K562 (cell line): ENCODE results near the gene COQ7. TPM values are rescaled to one million over a fixed set of nuclear protein-coding genes. Genes with fewer than 3 reads are reported as not detected.
A peak's percentile ranks its signal among the peaks of the same experiment; 100 is the strongest.

ENCODE experiments used
- ARID2 ChIP-seq: fragments of 450-650 bp; IDR thresholded peaks from 2 replicates; pipeline ENCODE4 v1.6.1; 2017; ENCODE audit warnings: antibody characterized with exemption, mild to moderate bottlenecking
- BCOR ChIP-seq: fragments of 450-650 bp; IDR thresholded peaks from 2 replicates; pipeline ENCODE4 v1.6.1; 2016
- BRD4 ChIP-seq: fragments of 200-600 bp; sonication (generic); IDR thresholded peaks from 2 replicates; pipeline ENCODE4 v1.6.1; 2017; ENCODE audit warnings: inconsistent platforms
- CEBPG ChIP-seq, 3 experiments: fragments of 200-800 bp in 1 of 3; sonication (Bioruptor generic) in 1 of 3; sonication (generic) in 1 of 3; formaldehyde crosslinking in 1 of 3; IDR thresholded peaks in 2 of 3; conservative IDR thresholded peaks in 1 of 3; 2 replicates each; pipeline versions ENCODE4 v1.6.1 to v1.8.0; 2016 to 2022; ENCODE audit warnings: missing compliant biosample characterization in 2 of 3, missing genetic modification characterization in 2 of 3, mild to moderate bottlenecking in 1 of 3, missing genetic modification reagents in 1 of 3
- DPF2 ChIP-seq: fragments of 450-650 bp; IDR thresholded peaks from 2 replicates; pipeline ENCODE4 v1.6.1; 2016
- E2F5 ChIP-seq: sonication (generic); formaldehyde crosslinking; IDR thresholded peaks from 2 replicates; pipeline ENCODE4 v1.8.0; 2022; ENCODE audit warnings: mild to moderate bottlenecking, missing genetic modification reagents
- E4F1 ChIP-seq: fragments of 250-450 bp; sonication (Bioruptor Pico); IDR thresholded peaks from 2 replicates; pipeline ENCODE4 v1.5.0; 2021; ENCODE audit warnings: mild to moderate bottlenecking, borderline replicate concordance
- FOXJ2 ChIP-seq: fragments of 200-800 bp; sonication (Bioruptor generic); IDR thresholded peaks from 2 replicates; pipeline ENCODE4 v1.6.1; 2016; ENCODE audit warnings: missing genetic modification characterization, missing compliant biosample characterization
- GATAD2A ChIP-seq: fragments of 450-650 bp; IDR thresholded peaks from 2 replicates; pipeline ENCODE4 v1.6.1; 2017
- MEF2A ChIP-seq: IDR thresholded peaks from 2 replicates; pipeline ENCODE4 v1.6.1; 2011; ENCODE audit warnings: low read depth, mild to moderate bottlenecking, low read length, moderate library complexity; ENCODE audit not compliant: control insufficient read depth
- MITF ChIP-seq: IDR thresholded peaks from 2 replicates; pipeline ENCODE4 v1.6.1; 2014; ENCODE audit warnings: antibody characterized with exemption
- NCOA4 ChIP-seq: fragments of 450-650 bp; IDR thresholded peaks from 2 replicates; pipeline ENCODE4 v1.6.1; 2018; ENCODE audit warnings: mild to moderate bottlenecking; ENCODE audit not compliant: partially characterized antibody
- PML ChIP-seq: IDR thresholded peaks from 2 replicates; pipeline ENCODE4 v1.6.1; 2012; ENCODE audit warnings: low read length, inconsistent platforms
- RBM34 ChIP-seq: fragments of 200-400 bp; formaldehyde crosslinking; IDR thresholded peaks from 2 replicates; pipeline ENCODE4 v1.6.1; 2018; ENCODE audit warnings: low read length, borderline replicate concordance; ENCODE audit not compliant: insufficient read depth
- SLC30A9 ChIP-seq: fragments of 250-450 bp; sonication (Bioruptor Pico); IDR thresholded peaks from 2 replicates; pipeline ENCODE4 v1.8.0; 2022; ENCODE audit warnings: mild to moderate bottlenecking, moderate library complexity
- TEAD1 ChIP-seq, 2 experiments: fragments of 450-650 bp in 1 of 2; sonication (generic) in 1 of 2; formaldehyde crosslinking; IDR thresholded peaks; 2 replicates each; pipeline versions ENCODE4 v1.4.0 to v1.8.0; 2020 to 2022; ENCODE audit warnings: mild to moderate bottlenecking in 2 of 2, missing genetic modification reagents in 1 of 2
- ZC3H4 ChIP-seq: sonication (generic); formaldehyde crosslinking; IDR thresholded peaks from 2 replicates; pipeline ENCODE4 v1.9.0; 2021; ENCODE audit warnings: missing genetic modification reagents, borderline replicate concordance
- ZNF512 ChIP-seq: IDR thresholded peaks from 2 replicates; pipeline ENCODE4 v1.6.1; 2016; ENCODE audit warnings: missing genetic modification characterization, missing compliant biosample characterization
- ZNF57 ChIP-seq: fragments of 450-650 bp; formaldehyde crosslinking; IDR thresholded peaks from 2 replicates; pipeline ENCODE4 v1.4.0; 2020; ENCODE audit warnings: mild to moderate bottlenecking, moderate library complexity
- polyA plus RNA-seq, 8 experiments: library from polyadenylated mRNA; depleted of rRNA in 4 of 8; stranded (reverse) in 5 of 8; unstranded in 3 of 8; fragments of >200 nt; fragmentation: Nextera tagmentation in 2 of 8; fragmentation: Illumina TruSeq in 1 of 8; extraction: Ambion mirVana in 2 of 8; extraction: Trizol in 1 of 8; gene quantifications; 2 replicates each; pipeline versions ENCODE4 v1.2.1 to v1.2.3, GENCODE V29; 2011 to 2014; ENCODE audit warnings: inconsistent platforms in 1 of 8, missing spikeins in 1 of 8
- total RNA-seq, 7 experiments: library from RNA; depleted of rRNA in 6 of 7; stranded (reverse); fragments of >200 nt in 6 of 7; fragmentation: Illumina TruSeq in 2 of 7; extraction: Trizol in 2 of 7; gene quantifications; 2 replicates each; pipeline versions ENCODE4 v1.2.1 to v1.2.3, GENCODE V29; 2011 to 2021; ENCODE audit warnings: low replicate concordance in 1 of 7

Gene COQ7
- total and polyA plus RNA-seq, 9 of the 15 experiments (the other 6 are each of a cell fraction or from before 2014, with no cell fraction given), result 2.3 to 26.1 (median 15.2) TPM

- no peak for TF ChIP-seq ZNF512 (tag)
- 0 out of 2 replicates have a peak, but pooled peaks have one; percentile 34 for TF ChIP-seq DPF2
- no peak for TF ChIP-seq RBM34
- TF ChIP-seq CEBPG (CRISPR knock-in tag; IDR thresholded peaks at IDR 0.05), result peak; percentile 97
- peak; percentile 96 to 98 for TF ChIP-seq CEBPG (tag; conservative IDR thresholded peaks at IDR 0.05 in 1 of 2, IDR thresholded peaks at IDR 0.05 in 1 of 2)
- TF ChIP-seq PML, result 0 out of 2 replicates have a peak, but pooled peaks have one; percentile 63
- no peak for TF ChIP-seq ARID2
- TF ChIP-seq GATAD2A, result no peak
- no peak for TF ChIP-seq ZC3H4 (CRISPR knock-in tag)
- peak; percentile 24; the same call in 1 of the 2 replicates for TF ChIP-seq BCOR
- TF ChIP-seq SLC30A9 (CRISPR knock-in tag), result no peak
- TF ChIP-seq NCOA4, result no peak
- TF ChIP-seq MITF, result peak; percentile 80
- TF ChIP-seq E4F1 (CRISPR knock-in tag), result no peak
- no peak for TF ChIP-seq MEF2A
- no peak for TF ChIP-seq E2F5
- no peak for TF ChIP-seq ZNF57 (CRISPR knock-in tag)
- 0 out of 4 replicates have a peak, but pooled peaks have one; percentile 21 to 55 for TF ChIP-seq TEAD1 (CRISPR knock-in tag; IDR thresholded peaks at IDR 0.05)
- peak; percentile 84 for TF ChIP-seq FOXJ2
- no peak; the same call in 1 of the 2 replicates for TF ChIP-seq BRD4
Observed at GRCh38 chr16:19067349-19068236, at the start of gene COQ7 (continued).
